Upper lobe of left lung (tissue), 6 donors: Measurements from ENCODE around the gene SFXN5. TPM values are rescaled to one million over a fixed set of nuclear protein-coding genes. Genes with fewer than 3 reads are reported as not detected.

Source experiments
- ATAC-seq, 2 donors: fragments of 200-7000 bp; cut with Tn5 transposase; one replicate each; pipeline ENCODE4 v1.9.1; 2022; ENCODE audit warnings: mild to moderate bottlenecking in 2 of 2, moderate library complexity in 2 of 2; ENCODE audit not compliant: low FRiP score in 2 of 2
- DNase-seq, 2 donors: peaks; one replicate each; pipeline ENCODE4 v3.0.0-alpha.2; 2019 to 2020
- H3K27ac ChIP-seq, 4 donors: fragments of 200-600 bp; sonication (generic); one replicate each; pipeline ENCODE4 v1.5.1; 2016 to 2019
- H3K27me3 ChIP-seq, 4 donors: fragments of 200-600 bp; sonication (generic); one replicate each; pipeline ENCODE4 v1.5.1; 2017 to 2019
- H3K36me3 ChIP-seq, 4 donors: fragments of 200-600 bp; sonication (generic); one replicate each; pipeline ENCODE4 v1.5.1; 2016 to 2019
- H3K4me1 ChIP-seq, 4 donors: fragments of 200-600 bp; sonication (generic); one replicate each; pipeline ENCODE4 v1.5.1; 2018 to 2019
- H3K4me3 ChIP-seq, 4 donors: fragments of 200-600 bp; sonication (generic); one replicate each; pipeline ENCODE4 v1.5.1; 2017 to 2019; ENCODE audit warnings: mild to moderate bottlenecking in 2 of 4, moderate library complexity in 1 of 4
- H3K9me3 ChIP-seq, 4 donors: fragments of 200-600 bp; sonication (generic); one replicate each; pipeline ENCODE4 v1.5.1; 2018 to 2019
- CTCF ChIP-seq, 6 experiments: fragments of 450-650 bp in 4 of 6; fragments of 200-600 bp in 2 of 6; sonication (generic) in 2 of 6; IDR thresholded peaks; one replicate each; pipeline ENCODE4 v1.5.1; 2016 to 2019; ENCODE audit warnings: antibody characterized with exemption in 6 of 6
- EP300 ChIP-seq, 4 donors: sonication (generic); formaldehyde crosslinking; IDR thresholded peaks; one replicate each; pipeline ENCODE4 v1.5.1; 2017; ENCODE audit warnings: antibody characterized with exemption in 4 of 4, control low read depth in 2 of 4
- POLR2A ChIP-seq, 4 donors: fragments of 450-650 bp; IDR thresholded peaks; one replicate each; pipeline ENCODE4 v1.5.1; 2016 to 2017; ENCODE audit warnings: antibody characterized with exemption in 4 of 4, mild to moderate bottlenecking in 2 of 4
- POLR2AphosphoS5 ChIP-seq, 2 donors: sonication (generic); formaldehyde crosslinking; IDR thresholded peaks; one replicate each; pipeline ENCODE4 v1.5.1; 2017; ENCODE audit warnings: antibody characterized with exemption in 2 of 2
- WGBS, 2 donors: methylation state at CpG; one replicate each; pipeline ENCODE4 v1.1.5; 2017 to 2018; 5-methylcytosine and 5-hydroxymethylcytosine counted together
- total RNA-seq, 6 donors: library from RNA; depleted of rRNA in 4 of 6; stranded (reverse); fragments of >200 nt in 4 of 6; gene quantifications; one replicate each; pipeline versions ENCODE4 v1.1.0 to v1.2.1, GENCODE V29; 2016 to 2021
- donor health status: DM: no; HTN: no; CAD: no; lungs with moderate emphysema.
- donor health status: DM: no; HTN: yes; CAD: no; lungs with severe emphysema.

SFXN5 gene
- total RNA-seq, 6 donors from 2014 or later = 10.8 to 44.0 (median 13.7) TPM

- no peaks in the 10 kb centered on the region for H3K4me1 ChIP-seq
- H3K36me3 ChIP-seq = peaks cover 0 to 13% (median 2%) of the 10 kb centered on the region in 4 donors
- H3K4me3 ChIP-seq = no peak overlapping the region
- TF ChIP-seq POLR2A (IDR thresholded peaks at IDR 0.05) (no peak), CTCF (IDR thresholded peaks at IDR 0.05) (no peak), EP300 (IDR thresholded peaks at IDR 0.05) (no peak), POLR2AphosphoS5 (IDR thresholded peaks at IDR 0.05) (no peak)
- DNase-seq (no peak), ATAC-seq (no peak)
- no peaks in the 10 kb centered on the region for H3K9me3 ChIP-seq
- 89 to 96% methylated on average over 6 of the region's 6 CpGs for WGBS, 2 donors
- H3K27ac ChIP-seq = no peak overlapping the region
- no peaks in the 10 kb centered on the region for H3K27me3 ChIP-seq
Measured at GRCh38 chr2:72964146-72964525, 107.4 kb downstream of the SFXN5 start.

- Histone ChIP-seq H3K27me3 (no peaks in the 10 kb centered on the region), H3K9me3 (no peaks in the 10 kb centered on the region), H3K36me3 (peaks cover 0 to 13% (median 2%) of the 10 kb centered on the region in 4 donors), H3K4me3 (no peak overlapping the region), H3K4me1 (no peaks in the 10 kb centered on the region), H3K27ac (no peak overlapping the region)
- ATAC-seq (no peak), DNase-seq (no peak)
- WGBS, 2 donors = 83 to 95% methylated on average over 9 of the region's 10 CpGs
- TF ChIP-seq CTCF (IDR thresholded peaks at IDR 0.05) (no peak), EP300 (IDR thresholded peaks at IDR 0.05) (no peak), POLR2A (IDR thresholded peaks at IDR 0.05) (no peak), POLR2AphosphoS5 (IDR thresholded peaks at IDR 0.05) (no peak)
Measured at GRCh38 chr2:72963423-72964145, 107.9 kb downstream of the SFXN5 start.

- TF ChIP-seq EP300 (IDR thresholded peaks at IDR 0.05) (no peak), POLR2A (IDR thresholded peaks at IDR 0.05) (no peak), POLR2AphosphoS5 (IDR thresholded peaks at IDR 0.05) (no peak), CTCF (IDR thresholded peaks at IDR 0.05) (no peak)
- Histone ChIP-seq H3K9me3 (no peaks in the 10 kb centered on the region), H3K4me3 (no peak overlapping the region), H3K27ac (no peak overlapping the region), H3K4me1 (no peaks in the 10 kb centered on the region), H3K36me3 (peaks cover 0 to 13% (median 2%) of the 10 kb centered on the region in 4 donors), H3K27me3 (no peaks in the 10 kb centered on the region)
- DNase-seq (no peak), ATAC-seq (no peak)
- WGBS, 2 donors = 88 to 90% methylated on average over 7 of the region's 7 CpGs
Measured at GRCh38 chr2:72962911-72963310, 108.6 kb downstream of the SFXN5 start.

- ATAC-seq = no peak
Measured at GRCh38 chr2:72961853-72962468, 109.6 kb downstream of the SFXN5 start.

More at GRCh38 chr2:72961853-72962468, 109.6 kb downstream of the SFXN5 start:
- no peak for DNase-seq
- no peaks in the 10 kb centered on the region for H3K4me1 ChIP-seq
- TF ChIP-seq CTCF (IDR thresholded peaks at IDR 0.05) = no peak
- TF ChIP-seq EP300 (IDR thresholded peaks at IDR 0.05) = no peak
- peaks cover 0 to 8% (median 1%) of the 10 kb centered on the region in 4 donors for H3K36me3 ChIP-seq
- WGBS, 2 donors = 73 to 76% methylated on average over 3 to 6 of the region's 8 CpGs
- no peaks in the 10 kb centered on the region for H3K9me3 ChIP-seq
- no peaks in the 10 kb centered on the region for H3K27me3 ChIP-seq
- H3K27ac ChIP-seq = no peak overlapping the region
- no peak overlapping the region for H3K4me3 ChIP-seq
